HG02798 (cell line): ENCODE measurements around the gene MYBBP1A.

Experiments used
- ATAC-seq: cut with Tn5 transposase; IDR thresholded peaks from one replicate; pipeline ENCODE4 v1.9.1; 2021; ENCODE audit warnings: mild to moderate bottlenecking; ENCODE audit not compliant: unreplicated experiment, poor library complexity

The MYBBP1A gene

GRCh38 chr17:4538236-4539002 lies 16.8 kb downstream of the MYBBP1A start:
- no peak for ATAC-seq

GRCh38 chr17:4537451-4538235 lies 17.5 kb downstream of the MYBBP1A start:
- no peak for ATAC-seq

- no peak for ATAC-seq
Observed at GRCh38 chr17:4536742-4537411, 18.3 kb downstream of the MYBBP1A start.

DNA sequence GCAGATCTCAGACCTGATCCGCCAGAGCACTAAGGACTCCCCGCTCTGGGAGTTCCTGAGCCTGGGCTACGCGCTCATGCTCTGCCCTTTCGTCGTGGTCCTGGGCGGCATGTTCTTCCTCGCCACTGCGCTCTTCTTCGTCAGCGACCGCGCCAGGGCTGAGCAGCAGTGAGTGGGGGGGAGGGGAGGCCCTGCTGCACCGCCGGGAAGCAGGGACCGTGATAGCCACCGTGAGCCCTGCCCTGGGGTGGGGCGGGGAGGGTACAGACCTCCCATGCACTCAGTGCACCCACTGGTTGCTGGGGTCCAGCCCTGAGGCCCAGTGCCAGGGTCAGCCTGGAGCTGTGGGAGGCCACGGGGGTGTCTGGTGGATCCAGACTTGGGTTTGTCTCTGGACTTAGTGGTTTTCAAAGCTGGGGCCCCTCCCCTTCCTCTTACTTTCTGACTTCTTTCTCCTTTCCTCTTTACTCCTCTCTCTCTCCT lies 18.9 kb downstream of the MYBBP1A start:
- no peak for ATAC-seq

DNA sequence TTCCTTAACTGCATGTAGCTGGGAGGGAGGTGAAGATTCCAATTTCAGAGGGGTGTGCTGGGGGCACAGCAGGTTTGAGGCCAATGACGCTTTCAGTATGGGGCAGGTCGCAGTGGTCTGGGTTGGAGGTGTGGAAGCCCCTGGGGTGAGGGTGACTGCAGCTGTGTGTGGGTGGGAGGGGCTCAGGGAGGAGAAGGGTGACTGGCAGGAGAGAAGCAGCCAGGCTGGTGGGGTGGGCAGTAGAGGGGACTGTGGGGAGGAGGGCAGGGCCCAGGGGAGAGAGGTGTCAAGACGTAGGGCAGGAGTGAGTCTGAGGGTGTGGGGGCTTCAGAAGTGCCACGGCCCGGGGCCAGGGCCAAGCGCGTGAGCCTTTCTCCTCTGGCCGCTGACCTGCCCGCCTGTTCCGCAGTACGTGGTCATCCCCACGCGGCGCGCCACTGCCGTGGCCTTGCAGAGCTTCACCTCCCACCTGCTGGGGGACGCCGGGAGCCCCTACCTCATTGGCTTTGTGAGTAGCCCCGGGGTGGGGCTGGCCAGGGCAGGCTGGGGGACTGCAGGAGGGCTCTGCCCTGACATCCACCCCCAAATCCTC lies 19.4 kb downstream of the MYBBP1A start:
- no peak for ATAC-seq

DNA sequence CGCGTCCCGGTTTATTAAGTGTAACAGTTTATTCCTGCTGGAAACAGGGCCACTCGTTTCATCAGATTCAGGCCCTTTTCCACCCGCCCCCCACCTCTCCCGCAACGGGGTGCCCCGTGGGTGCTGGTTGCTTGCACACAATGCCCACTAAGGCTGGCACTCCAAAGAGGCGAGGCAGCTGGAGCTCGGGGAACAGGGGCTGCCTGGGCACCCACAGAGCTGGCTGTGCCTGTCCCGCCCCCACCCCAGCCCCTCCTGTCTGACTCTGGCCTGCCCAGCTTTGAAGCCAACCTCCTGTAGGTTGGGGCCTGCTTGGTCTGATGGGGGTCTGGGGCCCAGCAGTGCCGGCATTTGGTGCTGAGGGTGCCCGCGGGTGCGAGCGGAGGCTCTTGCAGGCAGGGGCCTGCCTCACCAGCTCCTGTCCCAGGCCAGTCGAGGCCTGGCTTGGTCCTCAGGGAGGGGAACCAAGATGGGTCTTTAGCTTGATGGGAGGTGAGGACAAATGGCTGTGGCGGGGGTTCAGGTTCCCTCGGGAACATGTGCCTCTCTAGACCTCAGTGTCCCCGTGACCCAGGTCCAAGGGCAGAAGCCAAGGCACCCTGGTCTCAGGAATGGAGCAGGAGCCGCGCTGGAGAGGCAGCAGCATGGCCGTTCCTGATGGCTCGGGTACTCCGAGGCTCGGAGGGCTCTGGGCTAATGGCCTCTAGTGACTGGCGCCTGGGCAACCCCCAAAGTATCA lies 20.1 kb downstream of the MYBBP1A start:
- no peak for ATAC-seq

DNA sequence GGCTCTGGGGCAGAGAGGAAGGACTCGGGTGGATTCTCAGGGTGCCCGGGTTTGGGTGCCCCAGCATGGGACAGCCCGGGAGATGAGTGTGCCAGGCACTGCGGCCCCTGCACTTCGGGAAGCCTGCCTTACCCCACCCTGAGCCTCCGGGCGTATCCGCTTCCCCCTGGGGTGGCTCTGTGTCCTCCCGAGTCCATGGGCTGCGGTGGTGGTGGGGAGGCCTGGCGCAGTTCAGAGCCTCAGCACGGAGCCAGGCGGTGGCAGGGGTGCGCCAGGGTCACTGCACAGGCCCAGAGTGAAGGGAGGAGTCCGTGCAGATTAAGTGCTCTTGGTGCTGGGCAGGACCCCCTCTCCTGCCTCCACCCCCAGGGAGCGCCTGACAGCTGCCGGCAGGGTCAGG lies 20.7 kb downstream of the MYBBP1A start:
- no peak for ATAC-seq

GRCh38 chr17:4533523-4534504 lies 21.4 kb downstream of the MYBBP1A start:
- ATAC-seq = no peak

- ATAC-seq = no peak
Observed at GRCh38 chr17:4532860-4533522, 22.2 kb downstream of the MYBBP1A start.

GRCh38 chr17:4531988-4532736 lies 23.0 kb downstream of the MYBBP1A start:
- ATAC-seq = no peak

GRCh38 chr17:4530799-4531730 lies 24.1 kb downstream of the MYBBP1A start:
- no peak for ATAC-seq

DNA sequence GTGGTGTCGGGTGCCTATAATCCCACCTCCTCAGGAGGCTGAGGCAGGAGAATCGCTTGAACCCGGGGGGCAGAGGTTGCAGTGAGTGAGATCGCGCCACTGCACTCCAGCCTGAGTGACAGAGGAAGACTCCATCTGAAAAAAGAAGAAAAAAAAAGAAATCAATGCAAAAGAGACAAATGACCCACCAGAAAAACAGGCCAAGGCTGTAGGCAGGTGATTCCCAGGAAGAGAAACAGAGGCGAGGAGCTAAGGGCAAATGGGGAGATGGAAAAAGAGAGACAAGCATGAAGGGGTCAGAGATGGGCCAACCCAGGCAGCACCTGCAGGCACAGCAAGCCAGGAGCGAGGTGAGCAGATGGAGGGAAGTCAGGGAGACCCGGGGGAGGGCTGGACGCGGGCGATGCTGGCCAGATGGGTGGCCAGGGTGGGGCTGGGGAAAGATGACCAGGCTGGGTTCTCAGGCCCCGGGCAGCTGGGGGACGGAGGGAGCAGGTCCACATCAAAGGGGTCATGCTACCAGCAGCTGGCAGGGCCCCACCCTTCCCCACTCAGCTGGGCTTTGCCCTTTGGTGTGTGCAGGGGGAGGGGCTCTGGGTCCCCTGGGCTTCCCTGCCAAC lies 25.5 kb downstream of the MYBBP1A start:
- ATAC-seq = no peak

DNA sequence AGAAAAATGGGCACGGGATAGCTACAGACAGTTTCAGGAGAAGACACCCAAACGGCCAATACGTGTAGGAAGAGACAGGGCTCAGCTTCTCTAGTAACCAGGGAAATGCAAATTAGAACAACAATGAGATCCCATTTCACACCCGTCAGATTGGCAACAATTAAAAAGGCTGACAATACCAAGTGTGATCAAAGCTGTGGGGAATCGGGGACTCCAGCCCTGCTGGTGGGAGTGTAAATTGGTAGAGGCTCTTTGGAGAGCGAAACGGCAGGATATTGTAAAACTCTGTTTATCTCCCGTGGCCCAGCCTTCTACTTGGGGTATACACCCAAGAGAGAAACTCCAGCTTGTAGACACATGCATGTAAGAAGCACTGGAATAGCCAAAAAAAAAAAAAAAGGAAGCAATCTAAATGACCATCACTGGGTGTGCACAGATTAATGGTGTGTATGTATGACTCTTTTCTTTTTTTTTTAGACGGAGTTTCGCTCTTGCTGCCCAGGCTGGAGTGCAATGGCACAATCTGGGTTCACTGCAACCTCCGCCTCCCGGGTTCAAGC lies 27.5 kb downstream of the MYBBP1A start:
- ATAC-seq = no peak

DNA sequence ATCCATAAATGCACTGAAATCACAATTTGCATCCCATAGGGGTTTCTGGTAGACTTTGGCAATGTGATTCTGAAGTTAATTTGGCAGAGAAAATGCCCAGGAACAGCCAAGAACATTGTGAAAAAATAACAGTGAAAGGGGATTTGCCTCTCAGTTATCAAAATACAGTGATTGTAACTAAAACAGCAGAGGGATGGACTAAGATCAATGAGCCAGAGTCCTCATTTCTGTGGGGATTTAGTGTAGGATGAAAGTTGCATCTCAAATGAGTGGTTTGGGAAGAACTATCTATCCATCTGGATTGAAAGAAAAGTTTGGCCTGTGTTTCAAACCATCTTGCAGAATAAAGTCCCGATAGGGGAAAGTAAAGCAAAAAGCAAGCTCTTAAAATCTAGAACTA lies 28.1 kb downstream of the MYBBP1A start:
- ATAC-seq = no peak

- ATAC-seq = no peak
Observed at GRCh38 chr17:4525691-4526397, 29.3 kb downstream of the MYBBP1A start.
